Upper lobe of left lung (tissue), 4 donors: ENCODE data around the gene JPT2.

Experiments used
- EP300 ChIP-seq, 4 donors: sonication (generic); formaldehyde crosslinking; IDR thresholded peaks; one replicate each; pipeline ENCODE4 v1.5.1; 2017; ENCODE audit warnings: antibody characterized with exemption in 4 of 4, control low read depth in 2 of 4
- POLR2A ChIP-seq, 4 donors: fragments of 450-650 bp; IDR thresholded peaks; one replicate each; pipeline ENCODE4 v1.5.1; 2016 to 2017; ENCODE audit warnings: antibody characterized with exemption in 4 of 4, mild to moderate bottlenecking in 2 of 4
- POLR2AphosphoS5 ChIP-seq, 2 donors: sonication (generic); formaldehyde crosslinking; IDR thresholded peaks; one replicate each; pipeline ENCODE4 v1.5.1; 2017; ENCODE audit warnings: antibody characterized with exemption in 2 of 2
- TF ChIP-seq, protein P1 (sequence below), 6 experiments: fragments of 450-650 bp in 4 of 6; fragments of 200-600 bp in 2 of 6; sonication (generic) in 2 of 6; IDR thresholded peaks; one replicate each; pipeline ENCODE4 v1.5.1; 2016 to 2019; ENCODE audit warnings: antibody characterized with exemption in 6 of 6

GRCh38 chr16:1749152-1750117, 71.4 kb downstream of the JPT2 start:
- no peak for TF ChIP-seq POLR2A (IDR thresholded peaks at IDR 0.05)
- TF ChIP-seq, protein P1, sequence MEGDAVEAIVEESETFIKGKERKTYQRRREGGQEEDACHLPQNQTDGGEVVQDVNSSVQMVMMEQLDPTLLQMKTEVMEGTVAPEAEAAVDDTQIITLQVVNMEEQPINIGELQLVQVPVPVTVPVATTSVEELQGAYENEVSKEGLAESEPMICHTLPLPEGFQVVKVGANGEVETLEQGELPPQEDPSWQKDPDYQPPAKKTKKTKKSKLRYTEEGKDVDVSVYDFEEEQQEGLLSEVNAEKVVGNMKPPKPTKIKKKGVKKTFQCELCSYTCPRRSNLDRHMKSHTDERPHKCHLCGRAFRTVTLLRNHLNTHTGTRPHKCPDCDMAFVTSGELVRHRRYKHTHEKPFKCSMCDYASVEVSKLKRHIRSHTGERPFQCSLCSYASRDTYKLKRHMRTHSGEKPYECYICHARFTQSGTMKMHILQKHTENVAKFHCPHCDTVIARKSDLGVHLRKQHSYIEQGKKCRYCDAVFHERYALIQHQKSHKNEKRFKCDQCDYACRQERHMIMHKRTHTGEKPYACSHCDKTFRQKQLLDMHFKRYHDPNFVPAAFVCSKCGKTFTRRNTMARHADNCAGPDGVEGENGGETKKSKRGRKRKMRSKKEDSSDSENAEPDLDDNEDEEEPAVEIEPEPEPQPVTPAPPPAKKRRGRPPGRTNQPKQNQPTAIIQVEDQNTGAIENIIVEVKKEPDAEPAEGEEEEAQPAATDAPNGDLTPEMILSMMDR (IDR thresholded peaks at IDR 0.05) = no peak
- no peak for TF ChIP-seq EP300 (IDR thresholded peaks at IDR 0.05)
- no peak for TF ChIP-seq POLR2AphosphoS5 (IDR thresholded peaks at IDR 0.05)
